MM.1S (cell line): ENCODE measurements around the gene APCDD1L.

Source experiments
- EZH2 ChIP-seq: fragments of 300-600 bp; sonication (generic); optimal IDR thresholded peaks from 2 replicates; pipeline ENCODE3; 2017; ENCODE audit warnings: low read depth, mild to moderate bottlenecking, antibody characterized with exemption, low read length, mixed read lengths
- EZH2phosphoT487 ChIP-seq: fragments of 300-600 bp; sonication (generic); IDR thresholded peaks from 2 replicates; pipeline ENCODE4 v1.6.1; 2018; ENCODE audit warnings: antibody characterized with exemption, low read length
- TF ChIP-seq, protein P1 (sequence below): fragments of 300-600 bp; sonication (generic); IDR thresholded peaks from 2 replicates; pipeline ENCODE4 v1.5.1; 2016; ENCODE audit warnings: antibody characterized with exemption, low read length, mixed read lengths

DNA sequence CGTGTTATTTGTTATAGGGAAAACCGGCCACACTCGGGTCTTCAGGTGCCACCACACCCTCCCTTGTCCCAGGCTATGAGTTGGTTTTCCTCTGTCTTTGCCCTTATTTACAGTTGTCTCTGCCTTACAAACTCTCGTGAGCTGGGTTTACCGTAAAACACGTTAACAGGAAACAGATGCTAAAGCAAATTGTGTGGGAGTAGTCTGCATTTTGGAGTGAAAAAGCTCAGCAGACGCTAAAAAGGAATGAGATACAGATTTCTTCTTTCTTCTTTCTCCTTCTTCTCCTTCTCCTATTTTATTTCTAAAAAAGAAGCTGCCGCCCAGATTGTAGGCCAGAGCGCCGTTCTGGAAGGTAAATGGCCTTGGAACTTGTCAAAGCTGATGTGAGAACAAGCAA, 51.9 kb downstream of the APCDD1L start:
- TF ChIP-seq, protein P1, sequence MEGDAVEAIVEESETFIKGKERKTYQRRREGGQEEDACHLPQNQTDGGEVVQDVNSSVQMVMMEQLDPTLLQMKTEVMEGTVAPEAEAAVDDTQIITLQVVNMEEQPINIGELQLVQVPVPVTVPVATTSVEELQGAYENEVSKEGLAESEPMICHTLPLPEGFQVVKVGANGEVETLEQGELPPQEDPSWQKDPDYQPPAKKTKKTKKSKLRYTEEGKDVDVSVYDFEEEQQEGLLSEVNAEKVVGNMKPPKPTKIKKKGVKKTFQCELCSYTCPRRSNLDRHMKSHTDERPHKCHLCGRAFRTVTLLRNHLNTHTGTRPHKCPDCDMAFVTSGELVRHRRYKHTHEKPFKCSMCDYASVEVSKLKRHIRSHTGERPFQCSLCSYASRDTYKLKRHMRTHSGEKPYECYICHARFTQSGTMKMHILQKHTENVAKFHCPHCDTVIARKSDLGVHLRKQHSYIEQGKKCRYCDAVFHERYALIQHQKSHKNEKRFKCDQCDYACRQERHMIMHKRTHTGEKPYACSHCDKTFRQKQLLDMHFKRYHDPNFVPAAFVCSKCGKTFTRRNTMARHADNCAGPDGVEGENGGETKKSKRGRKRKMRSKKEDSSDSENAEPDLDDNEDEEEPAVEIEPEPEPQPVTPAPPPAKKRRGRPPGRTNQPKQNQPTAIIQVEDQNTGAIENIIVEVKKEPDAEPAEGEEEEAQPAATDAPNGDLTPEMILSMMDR, result no peak
- TF ChIP-seq EZH2, result no peak
- TF ChIP-seq EZH2phosphoT487, result no peak
